Cerebellar nuclear complex (tissue), 1 donor: Measurements from ENCODE around the gene CSH1.
"Not testable (repeated sequence)": the region's sequence is repeated elsewhere in the genome, so short reads cannot be mapped to it uniquely, and the experiment has no call there.

ENCODE experiments used
- DNase-seq, 2 experiments: peaks; one replicate each; lab custom pipeline; 2025; lab: John Stamatoyannopoulos, UW

Gene CSH1

GRCh38 chr17:63896524-63897354 lies at the start of gene CSH1:
CSH1 (minus strand) TSS chr17:63896574; CDS start chr17:63896511, 63 bp downstream.
- DNase-seq: not testable (repeated sequence)

- no peak for DNase-seq
Observed at GRCh38 chr17:63945784-63946439, 49.5 kb upstream of the CSH1 start.

GRCh38 chr17:63944736-63945499 lies 48.5 kb upstream of the CSH1 start:
- no peak for DNase-seq

GRCh38 chr17:63943745-63944144 lies 47.4 kb upstream of the CSH1 start:
- DNase-seq: no peak

GRCh38 chr17:63942309-63942985 lies 46.1 kb upstream of the CSH1 start:
- no peak for DNase-seq

- DNase-seq: no peak
Observed at GRCh38 chr17:63941751-63942150, 45.4 kb upstream of the CSH1 start.

- no peak for DNase-seq
Observed at GRCh38 chr17:63941162-63941561, 44.8 kb upstream of the CSH1 start.

GRCh38 chr17:63940584-63940983 lies 44.2 kb upstream of the CSH1 start:
- DNase-seq: no peak

- DNase-seq: no peak
Observed at GRCh38 chr17:63939884-63940283, 43.5 kb upstream of the CSH1 start.

GRCh38 chr17:63939401-63939800 lies 43.0 kb upstream of the CSH1 start:
- DNase-seq: no peak

GRCh38 chr17:63937920-63938319 lies 41.5 kb upstream of the CSH1 start:
- DNase-seq: no peak

- DNase-seq: no peak
Observed at GRCh38 chr17:63937319-63937718, 40.9 kb upstream of the CSH1 start.

GRCh38 chr17:63934183-63935112 lies 38.1 kb upstream of the CSH1 start:
- no peak for DNase-seq

GRCh38 chr17:63933598-63933997 lies 37.2 kb upstream of the CSH1 start:
- no peak for DNase-seq

GRCh38 chr17:63932721-63933120 lies 36.3 kb upstream of the CSH1 start:
- no peak for DNase-seq

GRCh38 chr17:63931981-63932561 lies 35.7 kb upstream of the CSH1 start, which contains the start of gene CD79B:
CD79B (minus strand) TSS chr17:63932331; CDS start chr17:63932261, 70 bp downstream.
- no peak for DNase-seq

- DNase-seq: no peak
Observed at GRCh38 chr17:63930951-63931575, 34.7 kb upstream of the CSH1 start.

- peak in 1 of 2 experiments; percentile 37 for DNase-seq
Observed at GRCh38 chr17:63929860-63930766, 33.7 kb upstream of the CSH1 start.
